Renal cortical epithelial cell (primary cell): ENCODE data around the gene TMED10. TPM values are rescaled to one million over a fixed set of nuclear protein-coding genes. Genes with fewer than 3 reads are reported as not detected.
"Not testable (repeated sequence)": the region's sequence is repeated elsewhere in the genome, so short reads cannot be mapped to it uniquely, and the experiment has no call there.

Experiments used
- DNase-seq: peaks from one replicate; pipeline ENCODE4 v3.0.0-alpha.2; 2011; ENCODE audit warnings: low read depth
- total RNA-seq: library from RNA; depleted of rRNA; stranded (reverse); fragments of >200 nt; gene quantifications from 2 replicates; pipeline ENCODE4 v1.2.3, GENCODE V29; 2014

Gene TMED10
- total RNA-seq, 1 donor from 2014 or later = 361 TPM

DNA sequence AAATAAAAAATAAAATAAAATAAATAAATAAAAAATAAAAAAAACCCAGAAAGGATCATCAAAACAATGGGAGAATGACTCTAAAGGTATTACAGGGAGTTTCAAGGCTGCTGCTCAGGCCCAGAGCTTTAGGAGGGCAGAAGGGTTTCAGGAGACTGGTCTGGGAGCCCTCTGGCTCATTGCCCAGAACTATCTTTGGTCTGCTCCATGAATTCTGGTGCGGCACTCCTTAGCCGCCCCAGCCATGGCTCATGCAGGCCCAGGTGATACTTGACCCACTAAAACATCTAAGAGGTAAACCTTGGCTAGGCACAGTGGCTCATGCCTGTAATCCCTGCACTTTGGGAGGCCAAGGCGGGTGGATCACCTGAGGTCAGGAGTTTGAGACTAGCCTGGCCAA, 14.7 kb upstream of the TMED10 start:
- DNase-seq = no peak

- no peak for DNase-seq
Measured at GRCh38 chr14:75190023-75190422, 13.6 kb upstream of the TMED10 start.

DNA sequence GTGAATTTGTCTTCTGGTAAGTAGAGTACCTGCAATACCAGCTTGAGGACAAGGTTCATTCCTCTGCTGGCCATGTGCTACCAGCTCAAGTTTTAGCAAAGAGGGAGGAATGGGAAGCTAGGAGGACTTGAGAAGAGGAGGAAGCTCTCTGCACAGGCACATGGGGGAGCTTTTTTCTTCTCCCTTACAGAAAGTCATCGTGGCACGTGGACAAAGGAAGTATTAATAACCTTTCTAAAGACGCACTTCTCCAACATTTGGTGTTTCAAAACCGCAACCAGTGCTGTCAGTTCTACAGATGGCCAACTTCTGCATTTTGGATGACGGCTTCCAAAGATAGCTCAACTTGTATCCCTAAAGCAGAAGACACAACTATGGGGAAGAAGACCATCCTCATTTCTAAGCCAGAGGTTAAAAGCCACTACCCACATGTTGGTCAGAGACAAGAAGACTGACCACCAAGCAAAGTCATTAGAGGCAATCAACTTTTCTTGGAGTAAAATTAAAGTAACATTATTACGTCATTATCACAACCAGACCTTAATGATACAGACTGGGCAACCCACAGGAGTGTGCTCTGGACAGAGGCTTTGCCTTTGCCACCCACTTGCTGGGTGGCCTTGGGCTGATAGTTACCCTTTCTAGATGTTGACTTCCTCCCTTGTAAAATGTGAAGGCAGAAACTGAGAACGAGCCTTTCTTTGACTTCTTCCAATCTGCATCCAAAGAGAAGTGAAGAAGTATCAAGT, 12.3 kb upstream of the TMED10 start:
- DNase-seq = no peak

DNA sequence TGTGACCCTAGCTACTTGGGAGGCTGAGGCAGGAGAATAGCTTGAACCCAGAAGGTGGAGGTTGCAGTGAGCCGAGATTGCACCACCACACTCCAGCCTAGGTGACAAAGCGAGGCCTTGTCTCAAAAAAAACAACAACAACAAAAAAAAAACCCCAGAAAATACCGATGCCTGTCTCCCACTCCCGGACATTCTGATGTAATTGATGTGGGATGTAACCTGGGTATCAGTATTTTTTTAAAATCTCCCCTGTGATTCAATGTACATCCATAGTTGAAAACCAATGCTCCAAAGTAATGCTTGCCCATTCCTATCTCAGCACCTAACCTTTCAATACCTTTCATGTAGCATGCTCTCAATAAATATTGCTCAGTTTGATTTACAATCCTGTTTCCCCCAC, 11.7 kb upstream of the TMED10 start:
- DNase-seq = no peak

GRCh38 chr14:75186953-75187352, 10.5 kb upstream of the TMED10 start:
- DNase-seq = no peak

GRCh38 chr14:75185251-75186040, 9.0 kb upstream of the TMED10 start:
- no peak for DNase-seq

DNA sequence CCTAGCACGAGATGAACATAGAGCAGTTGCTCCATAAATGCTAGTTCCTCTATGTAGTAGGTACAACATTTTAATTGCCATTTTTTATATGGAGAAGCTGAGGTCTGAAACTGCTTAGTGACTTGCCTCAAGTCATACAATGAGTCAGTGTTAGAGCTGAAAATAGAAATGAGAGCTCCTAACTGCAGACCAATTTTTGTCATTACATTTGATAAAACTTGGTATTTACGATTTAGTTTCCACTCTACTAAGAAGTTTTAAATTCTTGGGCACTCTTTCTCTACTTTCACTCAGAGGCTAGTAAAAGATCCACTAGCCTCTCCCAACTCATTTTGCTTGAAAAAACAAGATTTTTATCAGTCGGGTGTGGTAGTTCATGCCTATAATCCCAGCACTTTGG, 8.1 kb upstream of the TMED10 start:
- DNase-seq = peak; percentile 26

DNA sequence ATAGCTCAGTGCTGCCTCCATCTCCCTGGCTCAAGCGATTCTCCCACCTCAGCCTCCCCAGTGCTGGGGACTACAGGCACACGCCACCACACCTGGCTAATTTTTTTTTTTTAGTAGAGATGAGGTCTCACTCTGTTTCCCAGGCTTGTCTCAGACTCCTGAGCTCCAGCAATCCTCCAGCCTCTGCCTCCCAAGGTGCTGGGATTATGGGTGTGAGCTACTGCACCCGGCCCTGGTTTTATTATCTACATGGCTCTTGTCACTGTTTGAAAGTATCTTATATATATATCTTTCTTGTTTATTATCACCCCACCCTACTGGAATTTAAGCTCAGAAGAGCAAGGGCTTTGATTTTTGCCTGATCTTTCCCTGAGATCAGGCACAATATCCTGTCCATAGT, 7.6 kb upstream of the TMED10 start:
- no peak for DNase-seq

DNA sequence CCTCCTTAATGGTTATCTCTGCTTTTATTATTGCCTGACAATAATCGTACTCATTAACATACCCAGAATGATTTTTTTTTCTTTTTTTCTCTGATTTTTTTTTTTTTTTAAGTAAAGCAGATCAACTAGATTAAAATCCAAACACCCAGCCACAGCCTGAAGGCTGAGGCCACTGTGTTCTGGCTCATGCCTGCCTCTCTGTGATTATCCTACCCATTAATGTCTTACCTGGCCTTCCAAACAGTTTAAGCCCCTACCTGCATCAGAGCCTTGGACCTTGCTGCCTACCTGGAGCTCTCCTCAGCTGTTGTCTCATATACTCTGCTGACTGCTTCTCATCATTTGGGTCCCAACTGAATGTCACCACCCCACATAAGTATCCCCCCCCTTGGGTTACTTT, 6.8 kb upstream of the TMED10 start:
- no peak for DNase-seq

DNA sequence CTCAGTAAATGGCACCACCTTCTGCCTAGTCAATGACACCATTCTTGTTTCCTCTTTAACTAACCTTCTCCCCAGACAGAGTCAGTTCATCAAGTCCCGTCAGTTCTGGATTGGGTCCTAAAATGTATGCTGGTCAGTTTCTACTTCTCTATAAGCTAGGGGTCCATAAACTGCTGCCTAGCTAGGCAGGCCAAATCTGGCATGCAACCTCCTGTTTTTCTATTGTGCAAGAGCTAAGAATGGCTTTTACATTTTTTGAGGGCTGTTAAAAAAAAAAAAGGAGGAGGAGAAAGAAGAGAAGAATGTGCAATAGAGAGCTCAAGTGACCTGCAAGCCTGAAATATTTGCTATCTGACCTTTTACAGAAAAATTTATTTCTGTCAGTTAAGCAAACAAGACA, 6.4 kb upstream of the TMED10 start:
- DNase-seq = peak; percentile 59

DNA sequence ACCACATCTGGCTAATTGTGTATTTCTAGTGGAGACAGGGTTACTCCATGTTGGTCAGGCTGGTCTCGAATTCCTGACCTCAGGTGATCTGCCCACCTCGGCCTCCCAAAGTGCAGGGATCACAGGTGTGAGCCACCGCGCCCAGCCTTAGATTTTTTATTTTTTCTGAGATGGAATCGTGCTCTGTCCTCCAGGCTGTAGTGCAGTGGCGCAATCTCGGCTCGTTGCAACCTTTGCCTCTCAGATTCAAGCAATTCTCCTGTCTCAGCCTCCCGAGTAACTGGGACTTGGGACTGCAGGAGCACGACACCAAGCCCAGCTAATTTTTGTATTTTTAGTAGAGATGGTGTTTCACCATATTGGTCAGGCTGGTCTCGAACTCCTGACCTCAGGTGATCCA, 5.8 kb upstream of the TMED10 start:
- DNase-seq = not testable (repeated sequence)

GRCh38 chr14:75181293-75182062, 5.1 kb upstream of the TMED10 start:
- no peak for DNase-seq

- no peak for DNase-seq
Measured at GRCh38 chr14:75175677-75176141, 703 bp downstream of the TMED10 start.

GRCh38 chr14:75174066-75174465, 2.3 kb downstream of the TMED10 start:
- DNase-seq = no peak

DNA sequence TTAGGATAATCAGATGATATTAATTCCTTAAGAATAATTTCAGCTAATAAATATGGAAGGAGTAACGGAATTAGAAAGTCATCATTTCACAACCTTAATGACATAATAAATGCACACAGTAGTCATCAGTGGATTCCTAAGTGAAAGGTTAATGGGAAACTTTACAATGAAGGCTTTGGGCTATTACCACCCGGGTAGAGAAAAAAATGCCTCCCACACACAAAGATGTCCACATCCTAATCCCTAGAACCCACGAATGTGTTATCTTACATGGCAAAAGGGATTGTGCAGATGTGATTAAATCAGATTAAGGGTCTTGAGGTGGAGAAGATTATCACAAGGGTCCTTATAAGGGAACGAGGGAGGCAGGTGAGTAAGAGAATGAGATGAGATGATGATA, 5.6 kb downstream of the TMED10 start:
- DNase-seq = no peak

DNA sequence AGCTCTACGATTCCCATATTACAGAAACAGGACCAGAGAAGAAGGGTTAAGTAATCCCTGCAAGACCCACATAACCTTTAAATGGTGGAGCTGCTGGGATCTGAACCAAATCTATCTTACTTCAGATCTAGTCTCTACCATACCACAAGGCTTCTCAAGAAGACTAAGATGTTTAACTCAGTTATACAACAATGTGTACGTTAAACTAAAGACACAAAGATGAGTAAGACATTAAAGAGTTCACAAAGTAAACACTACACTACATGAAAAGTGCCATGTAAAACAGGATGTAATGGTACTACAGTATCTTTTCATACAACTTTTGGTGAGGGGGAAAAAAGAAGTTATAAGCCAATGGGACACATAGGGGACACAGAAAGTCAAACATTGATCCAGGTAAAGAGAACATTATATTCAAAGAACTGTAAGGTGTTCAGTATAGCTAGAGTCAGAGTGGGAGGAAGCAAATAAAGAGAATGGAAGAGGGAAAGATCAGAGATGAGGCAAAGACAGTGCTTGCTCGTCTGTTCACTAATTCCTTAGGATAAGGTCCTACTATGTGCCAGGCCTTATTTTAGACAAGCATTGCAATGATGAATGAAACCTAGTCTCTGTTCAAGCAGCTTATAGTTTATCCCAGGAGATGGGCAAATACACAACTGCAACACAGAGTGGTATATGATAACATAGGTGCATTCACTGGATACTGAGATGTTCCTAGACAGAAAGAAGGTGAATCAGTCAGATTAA, 7.7 kb downstream of the TMED10 start:
- no peak for DNase-seq

DNA sequence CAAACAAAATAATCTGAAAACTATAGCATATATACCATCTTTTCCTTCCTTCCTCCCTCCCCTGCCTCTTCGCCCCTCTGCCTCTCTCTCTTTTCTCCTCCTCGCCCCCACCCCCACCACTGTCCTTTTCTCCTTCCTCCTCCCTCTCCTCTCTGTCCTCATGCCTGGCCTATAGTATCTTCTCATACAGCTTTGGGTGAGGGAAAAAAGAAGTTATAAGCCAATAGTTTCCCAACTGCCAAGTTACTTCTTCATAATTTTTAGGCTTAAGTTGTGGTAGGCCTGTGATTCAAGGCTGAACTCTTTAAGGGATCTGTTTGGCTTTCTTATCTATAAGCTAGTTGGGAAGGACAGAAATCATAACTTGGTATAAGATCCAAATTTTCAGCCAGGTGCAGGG, 9.1 kb downstream of the TMED10 start:
- no peak for DNase-seq

DNA sequence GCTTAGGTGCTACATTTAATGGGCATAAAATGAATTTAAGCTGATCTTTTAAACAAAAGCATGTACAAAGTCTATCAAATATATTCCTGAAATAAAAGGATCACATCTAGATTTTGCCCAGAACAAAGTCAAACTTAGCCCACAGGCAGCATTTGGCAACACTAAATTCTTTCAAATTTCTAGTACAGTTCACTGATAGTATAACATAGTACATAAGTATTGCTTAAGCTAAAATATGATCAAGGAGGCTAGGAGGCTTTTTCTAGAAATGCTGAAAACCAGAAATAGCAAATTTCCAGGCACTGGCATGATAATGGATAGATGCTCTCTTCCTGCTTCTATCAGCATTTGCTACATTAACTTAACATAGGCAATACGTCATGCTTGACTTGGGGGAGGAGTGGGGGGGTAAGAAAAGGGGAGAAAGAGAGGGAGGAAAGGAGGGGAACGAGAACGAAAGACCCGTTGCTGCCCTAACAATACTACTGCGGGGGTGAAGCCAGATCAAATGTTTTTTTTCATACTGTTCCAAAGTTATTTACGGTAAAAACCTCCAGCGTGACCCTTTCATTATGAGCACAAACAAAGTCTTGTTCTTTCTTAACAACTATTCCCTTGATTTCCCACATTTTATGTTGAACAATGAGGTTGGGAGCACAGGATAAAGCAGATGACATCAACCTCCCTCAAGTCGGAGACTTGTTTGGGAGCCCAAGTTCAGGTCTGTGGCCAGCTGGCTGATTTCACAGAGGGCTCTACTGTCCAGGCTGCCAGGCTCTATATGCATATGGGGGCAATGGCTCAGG, 10.6 kb downstream of the TMED10 start:
- DNase-seq = no peak

- no peak for DNase-seq
Measured at GRCh38 chr14:75164809-75165208, 11.6 kb downstream of the TMED10 start.

- DNase-seq = no peak
Measured at GRCh38 chr14:75163677-75164076, 12.7 kb downstream of the TMED10 start.

DNA sequence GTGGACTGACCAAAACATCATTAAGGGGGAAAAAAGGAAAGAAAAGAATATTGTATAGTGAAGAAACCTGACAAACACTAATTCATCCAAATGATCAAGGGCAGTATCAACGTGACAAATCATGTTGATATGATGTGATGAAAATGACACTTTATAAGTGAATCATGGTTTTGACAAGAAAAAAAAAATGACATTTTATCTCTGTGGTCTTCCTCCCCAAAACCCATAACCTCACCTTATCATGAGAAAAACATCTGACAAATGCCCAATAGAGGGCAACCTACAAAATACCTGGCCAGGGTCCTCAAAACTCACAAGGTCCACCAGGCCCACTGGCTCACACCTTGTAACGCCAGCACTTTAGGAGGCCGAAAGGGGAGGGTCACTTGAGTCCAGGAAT, 13.8 kb downstream of the TMED10 start:
- DNase-seq = no peak
